Activated CD4-positive, CD25-positive, alpha-beta regulatory T cell treated with anti-CD3 and anti-CD28 coated beads, Interleukin-2, amount 50 U/mL, for 24 hours (primary cell): Measurements from ENCODE around the gene CHST1.

Experiments
- ATAC-seq, 2 donors: fragments of 150-1000 bp; cut with Tn5 transposase; one replicate each; pipeline ENCODE4 v1.10.0; 2021; ENCODE audit warnings: mild to moderate bottlenecking in 1 of 2, moderate library complexity in 1 of 2

CHST1 gene

DNA sequence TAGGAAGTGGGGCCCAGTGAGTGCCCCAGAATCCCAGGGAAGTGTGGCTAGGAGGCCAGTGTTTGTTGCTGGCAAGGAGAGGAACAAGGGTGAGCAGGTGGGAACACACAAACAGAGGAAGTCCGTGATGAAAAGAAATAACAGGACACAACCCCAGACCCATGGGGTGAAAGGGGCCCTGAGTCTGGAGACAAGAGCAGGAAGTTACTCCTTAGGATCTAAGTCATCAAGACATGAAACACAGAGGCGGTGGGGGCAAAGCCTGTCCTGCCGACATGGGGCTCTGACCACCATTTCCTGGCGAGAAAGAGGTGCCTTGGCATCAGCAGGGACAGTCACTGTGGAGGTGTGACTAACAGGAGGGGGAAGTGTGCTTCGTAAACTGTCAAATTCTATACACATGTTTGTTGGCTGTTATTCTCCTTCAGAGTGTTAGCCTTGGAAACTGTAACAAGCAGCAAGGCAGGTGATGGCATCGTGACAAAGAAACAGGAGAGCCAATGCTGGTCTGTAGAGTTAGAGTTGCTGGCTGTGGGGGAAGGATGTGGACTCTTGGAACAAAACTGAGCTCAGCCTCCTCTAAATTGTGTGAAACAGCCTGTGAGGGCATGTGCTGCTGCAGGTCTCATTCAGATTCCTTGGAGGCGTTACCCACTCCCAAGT lies 21.7 kb downstream of the CHST1 start:
- no peak for ATAC-seq

DNA sequence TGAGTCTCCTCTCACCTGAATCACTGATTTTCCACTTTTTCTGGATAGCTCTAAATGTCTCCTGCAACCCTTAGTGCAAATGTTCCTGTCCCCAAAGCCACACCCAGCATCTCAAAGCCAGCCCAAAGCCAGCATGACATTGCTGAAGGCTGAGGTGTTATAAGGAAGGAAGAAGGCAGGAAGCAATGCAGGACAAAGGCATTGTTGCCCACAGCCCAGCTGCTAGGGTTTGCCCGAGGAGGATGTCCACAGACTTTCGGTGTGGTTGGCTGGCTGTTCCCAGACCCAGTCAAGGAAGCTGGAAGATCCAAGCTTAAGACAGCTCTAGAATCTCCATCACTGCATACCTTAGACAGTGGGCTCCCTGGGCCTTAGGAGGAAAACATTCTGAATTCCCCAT lies 23.5 kb downstream of the CHST1 start:
- no peak for ATAC-seq

GRCh38 chr11:45638051-45638450 lies 27.4 kb downstream of the CHST1 start:
- no peak for ATAC-seq

GRCh38 chr11:45635907-45636306 lies 29.5 kb downstream of the CHST1 start:
- no peak for ATAC-seq

DNA sequence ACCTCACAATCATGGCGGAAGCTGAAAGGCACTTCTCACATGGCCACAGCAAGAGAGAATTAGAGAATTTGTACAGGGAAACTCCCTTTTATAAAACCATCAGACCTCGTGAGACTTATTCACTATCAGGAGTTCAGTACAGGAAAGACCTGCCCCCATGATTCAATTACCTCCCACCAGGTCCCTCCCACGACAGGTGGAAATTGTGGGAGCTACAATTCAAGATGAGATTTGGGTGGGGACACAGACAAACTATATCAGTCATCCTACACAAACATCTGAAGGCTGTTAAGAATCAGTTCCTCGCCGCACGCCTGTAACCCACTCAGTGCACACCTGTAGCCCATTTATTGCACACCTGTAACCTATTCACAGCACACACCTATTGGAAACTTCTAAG lies 39.8 kb downstream of the CHST1 start:
- ATAC-seq = no peak

- ATAC-seq = no peak
These were observed 41.3 kb downstream of the CHST1 start for GRCh38 chr11:45624095-45624494.

DNA sequence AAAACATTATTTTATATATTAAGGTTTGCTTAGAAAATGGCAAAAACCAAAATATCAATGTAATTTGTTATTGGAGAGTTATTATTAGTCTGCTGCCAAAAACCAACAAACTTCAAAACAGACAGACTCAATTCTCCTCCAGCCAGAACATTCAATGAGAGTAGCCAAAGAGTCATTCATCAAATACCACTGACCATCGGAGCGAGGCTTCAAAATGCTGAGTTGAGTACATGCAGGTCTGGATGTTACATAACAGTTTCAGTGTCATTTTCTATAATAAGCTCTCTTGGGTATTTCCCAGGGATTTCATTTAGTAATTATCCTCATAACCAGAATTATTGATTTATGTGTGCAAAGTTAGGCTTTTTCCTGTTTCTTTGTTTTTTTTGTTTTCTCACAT lies 42.6 kb downstream of the CHST1 start:
- no peak for ATAC-seq

DNA sequence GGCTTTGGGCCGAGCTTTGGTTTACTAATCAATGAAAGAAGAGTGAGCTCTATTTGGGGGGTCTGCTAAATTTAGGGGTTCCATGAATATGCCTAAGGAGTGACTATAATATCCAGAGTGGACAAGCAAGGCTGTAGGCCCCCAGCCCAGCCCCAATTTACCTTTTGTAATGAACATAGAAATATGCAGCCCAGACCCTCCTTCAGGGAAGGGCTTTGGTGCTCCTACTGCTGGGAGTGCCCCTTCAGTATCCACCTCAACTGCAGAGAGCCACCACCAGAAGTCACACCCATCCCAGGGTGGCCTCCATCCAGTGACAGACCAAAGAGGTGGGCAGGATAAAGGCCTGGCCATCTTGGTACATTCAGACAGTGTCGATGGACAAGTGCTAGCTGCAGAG lies 43.1 kb downstream of the CHST1 start:
- no peak for ATAC-seq

GRCh38 chr11:45621588-45621987 lies 43.8 kb downstream of the CHST1 start:
- ATAC-seq = no peak

GRCh38 chr11:45620243-45620642 lies 45.2 kb downstream of the CHST1 start:
- ATAC-seq = no peak

- no peak for ATAC-seq
These were observed 46.5 kb downstream of the CHST1 start for GRCh38 chr11:45618897-45619296.

- no peak for ATAC-seq
These were observed 47.4 kb downstream of the CHST1 start for GRCh38 chr11:45617871-45618601.

DNA sequence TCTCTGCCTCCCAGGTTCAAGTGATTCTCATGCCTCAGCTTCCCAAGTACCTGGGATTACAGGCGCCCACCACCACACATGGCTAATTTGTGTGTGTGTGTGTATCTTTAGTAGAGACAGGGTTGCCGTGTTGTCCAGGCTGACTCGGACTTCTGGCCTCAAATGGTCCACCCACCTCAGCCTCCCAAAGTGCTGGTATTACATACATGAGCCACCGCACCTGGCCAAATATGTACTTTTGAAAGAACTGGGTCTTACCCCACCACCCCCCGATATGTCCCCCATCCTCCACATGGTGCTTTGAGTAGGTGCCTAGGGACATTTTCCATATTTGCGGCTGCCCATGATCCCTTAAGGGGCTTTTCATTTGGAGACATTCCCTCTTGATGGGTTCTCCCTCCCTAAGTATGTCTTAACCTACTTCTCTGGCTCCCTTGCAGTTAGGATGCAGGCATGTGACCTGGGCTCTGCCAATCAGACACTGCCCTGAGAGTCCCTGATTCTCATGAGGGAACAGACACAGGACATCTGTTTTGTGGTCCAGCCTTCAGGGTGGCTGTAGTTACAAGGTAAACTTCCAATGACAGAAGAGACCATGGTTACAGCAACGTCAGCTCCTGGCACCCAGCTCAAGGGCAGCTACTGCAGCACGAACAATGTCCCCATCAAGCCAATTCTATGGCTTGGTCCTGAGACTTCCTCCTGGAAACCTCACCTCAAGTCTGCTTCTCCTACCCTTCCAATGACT lies 48.4 kb downstream of the CHST1 start:
- ATAC-seq = no peak

DNA sequence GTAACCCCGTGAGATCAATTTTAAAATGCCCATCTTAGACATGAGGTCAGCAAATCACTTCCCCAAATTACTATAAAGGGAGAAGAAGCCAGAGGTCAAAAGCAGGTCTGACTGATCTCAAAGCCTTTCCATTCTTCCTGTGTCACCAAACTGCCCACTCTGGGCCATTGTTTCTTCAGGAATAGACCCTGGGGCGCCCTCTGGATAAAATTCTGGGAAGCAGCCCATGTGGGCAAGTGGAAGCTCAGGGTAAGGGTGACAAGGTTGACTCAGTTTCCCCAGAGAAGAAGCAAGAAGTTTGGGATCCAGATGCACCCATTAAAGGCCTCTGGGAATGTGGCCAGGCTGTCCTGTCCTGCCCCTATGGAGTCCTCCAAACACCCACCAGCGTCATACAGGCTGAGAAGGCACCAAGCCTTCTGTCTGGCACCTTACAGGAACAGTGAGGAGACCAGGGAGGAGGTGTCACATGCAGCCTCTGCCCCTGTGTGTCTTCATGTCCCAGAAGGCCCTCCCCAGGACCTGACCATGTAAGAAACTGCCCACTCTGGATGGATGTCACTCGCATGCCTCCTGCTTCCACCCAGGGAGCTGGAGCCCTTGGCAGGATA lies 50.1 kb downstream of the CHST1 start:
- ATAC-seq = no peak

- no peak for ATAC-seq
These were observed 51.1 kb downstream of the CHST1 start for GRCh38 chr11:45614196-45614828.

DNA sequence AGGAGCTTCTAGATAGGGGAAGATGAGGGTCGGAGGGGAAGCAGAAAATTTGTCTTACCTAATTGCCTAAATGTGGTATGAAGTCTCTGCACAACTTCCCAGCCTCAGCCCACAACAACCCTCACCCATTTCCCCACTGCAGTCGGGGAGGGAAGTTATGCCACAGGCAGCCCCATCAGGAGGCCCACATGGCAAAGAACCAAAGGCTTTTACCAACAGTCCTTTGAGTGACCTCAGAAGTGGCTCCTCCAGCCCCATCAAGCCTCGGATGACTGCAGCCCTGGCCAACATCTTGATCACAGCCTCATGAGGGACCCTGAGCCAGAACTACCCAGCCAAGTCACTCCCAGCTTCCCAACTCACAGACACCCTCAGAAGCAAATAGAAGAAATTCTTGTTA lies 54.8 kb downstream of the CHST1 start:
- no peak for ATAC-seq

DNA sequence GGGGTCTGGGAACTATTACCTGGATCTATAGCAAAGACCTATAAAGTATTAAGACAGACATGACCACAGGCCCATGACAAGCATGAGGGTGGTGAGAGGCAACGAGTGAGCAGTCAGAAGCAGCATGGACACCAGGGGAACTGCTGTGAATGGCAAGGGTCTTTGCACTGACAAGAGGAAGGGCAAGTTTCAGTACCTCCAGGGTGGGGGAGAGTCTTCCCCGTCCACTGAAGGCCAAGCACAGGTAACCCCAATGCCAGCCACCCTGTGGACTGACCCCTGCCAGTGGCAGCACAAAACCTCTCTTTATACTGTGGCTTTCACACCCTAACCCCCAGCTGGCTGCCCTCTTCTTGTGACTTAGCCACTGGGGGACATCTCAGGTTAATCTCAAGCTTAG lies 55.5 kb downstream of the CHST1 start:
- ATAC-seq = no peak

DNA sequence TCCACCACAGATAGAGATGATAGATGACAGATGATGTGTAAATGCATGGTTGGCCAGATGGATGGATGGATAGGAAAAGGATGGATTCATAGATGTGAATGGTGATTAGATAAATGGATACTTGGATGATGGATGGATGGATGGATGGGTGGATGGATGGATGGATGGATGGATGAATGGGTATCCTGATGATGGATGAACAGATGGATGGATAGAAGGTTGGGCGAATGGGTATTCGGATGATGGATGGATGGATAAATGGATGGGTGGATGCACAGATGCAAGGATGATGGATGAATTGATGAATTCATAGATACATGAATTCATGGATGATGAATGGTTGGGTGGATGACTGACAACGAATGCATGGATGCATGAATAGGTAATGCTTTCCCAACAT lies 56.1 kb downstream of the CHST1 start:
- no peak for ATAC-seq

GRCh38 chr11:45607995-45608394 lies 57.4 kb downstream of the CHST1 start:
- ATAC-seq = no peak

DNA sequence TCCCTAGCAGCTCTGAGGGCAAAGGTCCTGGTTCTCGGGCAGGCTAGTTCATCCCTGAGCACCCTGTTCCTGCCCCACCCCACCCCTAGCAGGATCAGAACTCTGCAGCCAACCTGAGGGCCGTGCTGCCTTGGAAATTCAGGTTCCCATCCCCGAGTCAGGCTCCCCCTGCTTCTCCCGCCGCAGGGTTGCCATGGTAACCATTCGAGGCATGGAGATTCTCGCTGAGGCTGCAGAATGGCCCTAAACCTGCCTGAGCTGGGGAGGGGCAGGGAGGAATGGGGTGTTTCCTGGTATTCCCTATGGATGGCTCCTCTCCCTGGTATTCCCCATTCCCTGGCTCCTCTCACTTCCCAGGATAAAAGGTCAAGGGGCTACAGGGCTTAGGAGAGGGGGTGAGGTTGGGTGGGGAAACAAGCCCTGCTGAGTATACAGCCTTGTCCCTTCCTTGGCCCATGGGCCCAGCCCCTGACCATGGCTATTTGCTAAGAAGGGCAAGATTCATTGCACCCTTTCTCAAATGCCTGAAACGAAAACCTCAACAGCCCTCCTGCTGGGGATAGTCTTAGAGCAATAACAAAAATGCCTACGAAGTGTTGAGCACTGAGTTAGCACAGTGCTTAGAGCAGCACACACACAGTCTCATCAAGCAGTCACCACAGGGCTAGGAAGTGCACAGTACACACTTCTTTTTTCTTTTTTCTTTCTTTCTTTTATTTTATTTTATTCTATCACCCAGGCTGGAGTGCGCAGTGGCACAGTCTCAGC lies 58.7 kb downstream of the CHST1 start:
- no peak for ATAC-seq

- no peak for ATAC-seq
These were observed 60.4 kb downstream of the CHST1 start for GRCh38 chr11:45605051-45605450.
